GM19193 (cell line): ENCODE data around the gene NOSTRIN.

Source experiments
- POLR2A ChIP-seq: IDR thresholded peaks from 4 replicates; pipeline ENCODE4 v1.6.1; 2011; ENCODE audit not compliant: insufficient read depth, insufficient read length; ENCODE audit errors: extremely low read depth

Gene NOSTRIN

DNA sequence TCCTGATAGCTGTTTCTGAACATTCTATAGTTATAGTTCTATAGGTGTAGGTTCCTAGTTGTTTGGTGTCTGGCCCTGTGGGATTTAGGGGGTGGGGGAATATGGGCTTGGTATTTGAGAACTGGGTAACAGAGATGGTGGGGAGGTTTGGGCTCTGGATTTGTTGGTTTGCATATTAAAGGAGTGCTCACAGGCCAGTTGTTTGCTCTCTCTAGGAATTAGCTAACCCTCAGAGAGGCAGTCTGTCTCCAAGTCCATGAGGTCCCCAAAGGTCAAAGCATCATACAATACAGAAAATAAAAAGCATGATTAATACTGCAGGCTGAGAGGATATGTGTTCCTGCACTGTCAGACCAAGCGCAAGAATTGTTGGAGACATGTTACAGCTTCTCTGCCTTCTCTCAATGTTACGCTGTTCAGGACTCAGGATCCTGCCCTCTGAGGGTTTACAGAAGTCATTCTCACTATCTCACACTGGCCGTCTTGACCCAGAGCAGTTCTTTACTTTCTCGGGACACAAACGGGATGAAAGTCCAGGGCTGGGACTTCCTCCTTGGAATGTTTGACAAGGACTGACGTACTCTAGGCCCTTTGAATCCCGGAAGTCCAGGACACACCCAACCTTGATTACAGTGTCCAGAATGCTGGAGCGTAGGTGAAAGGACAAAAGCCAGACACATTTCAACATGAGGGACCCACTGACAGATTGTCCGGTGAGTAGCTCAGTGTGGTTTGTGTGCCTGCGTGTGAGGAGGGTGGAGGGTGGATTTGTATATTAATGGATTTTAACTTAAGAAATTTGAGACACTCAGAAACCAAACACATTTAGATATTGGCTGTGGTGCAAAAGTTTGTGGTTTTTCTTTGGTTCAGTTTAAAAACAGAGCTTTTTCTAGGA is at the start of gene NOSTRIN:
Gene NOSTRIN (plus strand): TSS at position 677 of the 898 bp plus-strand sequence. CDS start 10 bp downstream, at position 687.
- no peak for TF ChIP-seq POLR2A

DNA sequence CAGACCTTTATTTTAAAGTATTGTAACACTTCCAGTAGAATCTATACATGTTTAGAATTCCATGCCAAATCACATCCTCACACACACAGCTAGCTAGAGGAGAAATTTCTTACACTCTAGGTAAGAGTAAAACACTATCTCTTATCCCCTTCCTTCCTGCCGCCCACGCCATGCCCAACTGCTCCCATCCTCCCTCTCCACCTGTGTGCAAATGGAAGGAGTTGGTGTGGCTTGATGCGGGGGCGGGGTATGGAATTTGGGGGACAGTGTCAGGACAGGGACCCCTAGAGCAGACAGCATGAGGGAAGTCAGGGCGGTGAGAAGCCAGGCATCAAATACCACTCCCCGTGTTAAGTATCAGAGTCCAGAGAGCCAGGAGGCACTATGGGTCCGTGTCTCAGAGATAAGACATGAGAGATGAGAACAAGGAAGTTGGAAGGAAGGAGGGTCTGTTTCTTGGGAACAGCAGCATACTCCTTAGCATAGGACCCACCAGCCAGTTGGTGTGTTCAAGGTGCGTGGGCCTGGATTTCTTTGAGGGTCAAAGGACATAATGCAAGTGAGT is 48.6 kb upstream of the NOSTRIN start:
- TF ChIP-seq POLR2A: no peak

DNA sequence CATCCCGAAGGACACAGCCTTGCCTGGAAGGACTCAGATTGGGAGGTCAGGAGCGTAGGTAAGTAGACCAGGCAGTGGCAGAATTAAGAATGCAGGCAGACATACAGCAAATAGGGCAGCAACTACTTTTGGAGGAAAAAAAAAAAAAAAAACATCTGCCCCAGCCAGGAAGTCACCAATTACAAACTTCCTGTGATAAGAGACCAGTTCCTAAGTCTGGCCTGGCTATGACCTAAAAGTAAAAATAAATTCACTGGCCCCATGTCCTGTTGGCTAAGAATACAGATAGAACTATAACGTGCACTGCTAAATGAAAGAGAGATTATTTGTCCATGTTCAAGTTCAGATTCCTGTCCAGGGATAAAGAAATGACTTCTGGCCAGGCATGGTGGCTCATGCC is 45.2 kb upstream of the NOSTRIN start:
- TF ChIP-seq POLR2A: no peak

- no peak for TF ChIP-seq POLR2A
Measured at GRCh38 chr2:168758970-168759820, 43.2 kb upstream of the NOSTRIN start.

- TF ChIP-seq POLR2A: no peak
Measured at GRCh38 chr2:168765401-168765800, 37.0 kb upstream of the NOSTRIN start.

DNA sequence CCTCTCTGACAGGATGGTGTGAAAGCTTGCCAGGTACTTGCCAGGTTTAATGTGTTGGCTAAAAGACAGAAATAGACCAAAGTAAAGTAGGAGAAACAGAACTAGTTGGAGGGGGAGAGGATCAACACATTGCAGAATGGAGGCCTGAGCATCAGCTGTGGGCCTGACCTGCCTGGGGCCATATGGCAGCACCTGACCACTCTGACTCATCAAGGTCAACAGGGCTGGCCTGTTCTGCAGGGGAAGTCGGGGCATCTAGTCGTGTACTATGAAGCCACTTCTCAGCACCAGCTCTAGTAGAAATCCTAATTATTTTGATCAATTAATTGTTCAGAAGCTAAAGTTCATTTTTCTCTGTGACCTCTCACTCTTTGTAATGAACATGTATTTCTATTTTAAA is 35.8 kb upstream of the NOSTRIN start:
- TF ChIP-seq POLR2A: no peak

GRCh38 chr2:168767258-168767657 is 35.2 kb upstream of the NOSTRIN start:
- TF ChIP-seq POLR2A: no peak

DNA sequence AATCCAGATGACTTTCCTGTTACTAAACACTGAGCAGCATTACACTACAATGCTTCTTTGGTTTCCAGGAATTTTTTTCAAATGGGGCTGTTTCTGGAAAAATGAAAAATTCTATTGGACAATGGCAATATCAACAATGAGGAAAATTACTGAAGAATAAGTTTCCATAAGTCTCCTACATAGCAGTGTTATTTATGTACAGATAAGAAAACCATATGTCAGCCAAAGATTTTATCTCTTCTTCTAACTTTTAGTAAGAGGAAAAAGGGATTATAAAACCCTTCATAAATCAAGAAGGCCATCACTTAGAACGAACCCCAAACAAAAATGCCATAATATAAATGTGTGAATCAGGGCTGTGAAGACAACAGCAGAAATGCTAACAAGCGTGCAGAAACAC is 31.6 kb upstream of the NOSTRIN start:
- TF ChIP-seq POLR2A: no peak

DNA sequence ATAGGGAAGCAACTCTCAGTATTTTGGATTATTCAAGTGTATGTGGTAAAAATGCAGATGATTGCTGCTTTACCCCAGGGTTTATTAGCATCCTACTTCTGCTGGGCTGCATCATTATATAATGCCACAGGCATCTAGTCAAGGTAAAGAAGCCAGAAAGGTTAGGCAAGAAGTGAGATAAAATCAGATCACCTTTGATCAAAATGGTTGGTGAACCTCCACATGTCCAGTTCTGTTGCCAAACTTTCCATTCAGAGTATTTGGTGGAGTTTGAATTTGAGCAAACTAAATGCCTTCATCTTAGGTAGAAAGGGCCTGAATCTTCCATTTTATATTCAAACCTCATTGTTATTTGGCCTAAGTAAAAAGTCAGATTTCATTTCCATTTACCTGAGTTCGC is 29.7 kb upstream of the NOSTRIN start:
- no peak for TF ChIP-seq POLR2A

DNA sequence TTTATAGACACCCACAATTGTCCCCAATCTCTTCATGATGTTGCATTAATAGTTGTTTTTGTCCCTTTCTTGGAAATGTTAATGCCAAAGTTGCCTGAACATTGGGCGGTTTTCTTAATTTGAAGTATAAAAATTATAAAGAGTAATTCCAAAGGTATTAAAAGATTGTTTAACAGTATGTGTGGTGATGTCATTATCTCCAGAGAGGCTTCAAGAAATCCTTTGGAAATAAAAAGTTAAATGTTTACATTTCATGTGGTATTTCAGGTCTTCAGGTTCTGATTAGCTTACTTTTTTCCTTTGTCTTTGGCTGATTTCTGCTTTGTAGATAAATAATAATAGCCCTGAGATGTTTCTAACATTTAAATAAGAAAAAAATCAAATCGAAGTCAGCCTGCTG is 29.3 kb upstream of the NOSTRIN start:
- TF ChIP-seq POLR2A: no peak

DNA sequence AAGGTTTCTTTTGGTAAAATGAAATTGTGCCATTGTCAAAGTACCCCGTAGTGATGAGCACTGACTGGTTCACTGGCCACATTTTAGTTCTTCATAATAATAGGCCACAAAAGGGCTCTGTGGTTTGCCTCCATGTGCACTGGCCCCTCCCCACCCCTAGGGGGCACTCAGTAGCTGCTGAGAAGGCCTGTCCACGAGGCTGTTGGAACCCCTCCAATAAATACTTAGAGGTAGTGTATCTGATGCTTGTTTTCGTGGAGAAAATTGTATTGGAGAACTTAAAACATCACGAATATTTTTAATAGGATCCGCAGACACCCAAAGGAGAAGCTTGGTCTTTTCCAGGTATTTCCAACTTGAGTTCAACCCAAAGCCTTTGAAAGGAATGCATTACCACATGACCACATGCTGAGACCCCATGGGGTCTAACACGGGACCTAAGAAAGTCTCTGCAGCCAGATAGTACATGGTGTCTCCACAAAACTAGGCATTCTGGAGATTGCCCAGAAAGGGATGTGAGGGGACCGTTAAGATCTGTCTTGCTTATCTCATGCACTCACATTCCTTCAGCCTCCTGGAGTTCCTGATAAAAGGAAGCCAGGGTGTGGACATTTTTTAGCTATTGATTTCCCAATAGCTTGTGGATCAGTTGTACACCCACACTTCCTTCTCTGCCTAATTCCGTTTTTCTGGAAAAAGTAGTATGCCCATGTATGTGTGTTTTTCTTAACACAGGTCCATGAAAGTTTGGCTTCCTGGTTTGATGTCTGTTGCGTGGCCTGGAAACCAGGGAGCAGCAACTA is 28.5 kb upstream of the NOSTRIN start:
- no peak for TF ChIP-seq POLR2A

GRCh38 chr2:168775837-168776236 is 26.6 kb upstream of the NOSTRIN start:
- TF ChIP-seq POLR2A: no peak

DNA sequence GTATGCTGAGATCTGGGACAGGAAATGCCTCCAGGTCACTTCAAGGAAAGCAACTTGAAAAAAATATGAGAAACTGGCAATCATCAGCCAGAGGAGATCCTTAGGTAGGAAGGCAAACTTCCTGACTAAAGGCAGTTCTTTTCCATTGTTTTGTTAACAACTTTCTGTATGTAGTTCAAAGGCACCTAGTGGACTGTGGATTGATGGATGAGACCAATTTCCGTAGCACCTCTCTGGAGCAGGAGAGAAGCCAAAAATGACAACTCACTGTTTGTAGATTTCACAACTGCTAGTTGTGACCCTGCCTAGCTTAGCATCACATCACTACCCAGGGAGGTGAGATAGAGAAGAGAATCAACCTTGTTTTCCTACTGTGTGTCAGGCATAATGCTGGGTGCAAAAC is 21.8 kb upstream of the NOSTRIN start:
- no peak for TF ChIP-seq POLR2A

GRCh38 chr2:168781191-168781817 is 21.1 kb upstream of the NOSTRIN start:
- TF ChIP-seq POLR2A: no peak

GRCh38 chr2:168782271-168782670 is 20.2 kb upstream of the NOSTRIN start:
- no peak for TF ChIP-seq POLR2A

DNA sequence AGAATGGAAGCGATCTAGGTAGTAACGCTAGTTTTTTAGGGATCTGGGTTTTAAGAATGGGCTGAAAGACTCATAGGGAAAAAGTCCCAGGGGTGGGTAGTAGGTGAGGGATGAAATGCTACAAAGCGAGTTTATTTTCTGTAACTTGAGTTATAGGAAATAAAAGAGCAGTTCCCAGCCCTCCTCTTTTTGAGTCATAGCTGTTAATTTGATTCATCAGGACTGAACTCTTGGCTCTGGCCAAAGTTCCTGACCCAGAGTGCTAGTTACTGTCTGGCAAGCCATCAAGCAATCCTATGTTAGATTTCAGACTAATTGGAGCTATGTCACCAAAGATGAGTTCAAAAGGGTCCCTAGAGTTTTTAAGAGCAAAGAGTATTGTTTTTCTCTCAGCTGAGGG is 17.4 kb upstream of the NOSTRIN start:
- no peak for TF ChIP-seq POLR2A
